ENCODE results near the gene ARHGEF4. TPM values are rescaled to one million over a fixed set of nuclear protein-coding genes. Genes with fewer than 3 reads are reported as not detected.

ARHGEF4 gene
- total RNA-seq, 1 experiment from 2014 or later = 12.6 TPM

GRCh38 chr2:130913891-130914290 lies 77.2 kb downstream of the ARHGEF4 start:
- no peak overlapping the region; a peak in 1 of 7 replicates for H3K27ac Mint-ChIP-seq
- no peaks in the 10 kb centered on the region for H3K27me3 Mint-ChIP-seq (ENCODE audit: low read depth)
- no peak overlapping the region for H2AFZ ChIP-seq (ENCODE audit: low read length)
- H4K5ac ChIP-seq (ENCODE audit: insufficient read length, low read depth, low read length) = no peak overlapping the region
- H3K4me2 ChIP-seq (ENCODE audit: insufficient read depth, insufficient read length, low read length) = no peak overlapping the region
- no peak overlapping the region for H2BK20ac ChIP-seq (ENCODE audit: low read depth, low read length, poor library complexity, severe bottlenecking)
- no peak for TF ChIP-seq CTCF (conservative IDR thresholded peaks at IDR 0.05)
- no peak overlapping the region for H3K27ac ChIP-seq (ENCODE audit: insufficient read length, low read depth, low read length)
- no peak overlapping the region for H3K56ac ChIP-seq (ENCODE audit: insufficient read length, low read depth, low read length)
- no peak overlapping the region for H3K9ac ChIP-seq (ENCODE audit: extremely low read depth, insufficient read length, low read length)
- no peak overlapping the region for H2AK5ac ChIP-seq (ENCODE audit: insufficient read length, low read length)
- no peaks in the 10 kb centered on the region for H3K79me2 ChIP-seq (ENCODE audit: insufficient read depth, low read length)
- no peaks in the 10 kb centered on the region for H3K9me3 ChIP-seq (ENCODE audit: control insufficient read depth, low read depth, low read length)
- no peak overlapping the region for H3K14ac ChIP-seq (ENCODE audit: insufficient read depth, low read length)
- no peak overlapping the region for H2BK12ac ChIP-seq (ENCODE audit: insufficient read length, low read depth, low read length)
- H2BK15ac ChIP-seq (ENCODE audit: low read depth, low read length) = no peak overlapping the region
- H2BK5ac ChIP-seq (ENCODE audit: insufficient read length, low read length) = no peak overlapping the region
- no peaks in the 10 kb centered on the region for H3K27me3 ChIP-seq (ENCODE audit: insufficient read depth, low read length)
- H4K8ac ChIP-seq (replicated peaks; ENCODE audit: insufficient read length, low read depth, low read length) = no peak overlapping the region
- H3K36me3 Mint-ChIP-seq (ENCODE audit: insufficient read depth in 1 of 3, low read depth in 3 of 3) = no peaks in the 10 kb centered on the region; a peak in 1 of 7 replicates
- no peaks in the 10 kb centered on the region for H4K20me1 ChIP-seq (ENCODE audit: control insufficient read depth, insufficient read depth, insufficient read length)
- H3K9me3 Mint-ChIP-seq = no peaks in the 10 kb centered on the region
- H2BK120ac ChIP-seq (ENCODE audit: low read depth, low read length, poor library complexity, severe bottlenecking) = no peak overlapping the region
- no peak overlapping the region for H3K18ac ChIP-seq (ENCODE audit: insufficient read length, low read depth, low read length)
- peaks cover 21 to 38% of the 10 kb centered on the region in 2 experiments for H3K4me1 Mint-ChIP-seq
- H3K23ac ChIP-seq (ENCODE audit: insufficient read length, low read depth, low read length) = no peak overlapping the region
- H3K79me1 ChIP-seq (ENCODE audit: insufficient read depth, low read depth, low read length, poor library complexity, severe bottlenecking) = no peaks in the 10 kb centered on the region
- no peak overlapping the region for H3T11ph ChIP-seq (ENCODE audit: low read length)
- no peak for DNase-seq
- WGBS (ENCODE audit: extremely low coverage, insufficient read length, low lambda C conversion rate) = no CpG with 5 or more reads among the region's 6 CpGs
- H3K4me3 Mint-ChIP-seq = no peak overlapping the region
- no peaks in the 10 kb centered on the region for H3K23me2 ChIP-seq (ENCODE audit: insufficient read length, low read depth, low read length, poor library complexity, severe bottlenecking)
- H3K4ac ChIP-seq (ENCODE audit: low read depth, low read length) = no peak overlapping the region
- H4K91ac ChIP-seq (ENCODE audit: insufficient read length, low read depth, low read length) = no peak overlapping the region
- H3K4me1 ChIP-seq (ENCODE audit: insufficient read depth, low read length) = no peaks in the 10 kb centered on the region; the same call in 1 of the 2 replicates
